ENCODE results near the gene EMC8. TPM values are rescaled to one million over a fixed set of nuclear protein-coding genes. Genes with fewer than 3 reads are reported as not detected.

The EMC8 gene
- total and polyA plus RNA-seq, 2 experiments from 2014 or later: 51.1 to 69.4 TPM

GRCh38 chr16:85796152-85796551 is 3.2 kb downstream of the EMC8 start:
- Mint-ChIP-seq H3K4me3 (no peak overlapping the region), H3K36me3 (ENCODE audit: low read depth) (peaks cover 65% of the 10 kb centered on the region), H3K27ac (no peak overlapping the region), H3K27me3 (ENCODE audit: insufficient read depth, low read depth, poor library complexity) (peaks cover 15% of the 10 kb centered on the region), H3K4me1 (peaks cover 15% of the 10 kb centered on the region), H3K9me3 (peaks cover 2% of the 10 kb centered on the region; the same call in 2 of the 3 replicates)
- Histone ChIP-seq H3K36me3 (ENCODE audit: insufficient read depth) (peaks cover 7% of the 10 kb centered on the region), H3K79me2 (replicated peaks; ENCODE audit: insufficient read depth) (peaks cover 97% of the 10 kb centered on the region), H2AFZ (no peak overlapping the region), H3K27ac (ENCODE audit: low read depth) (no peak overlapping the region), H3K4me1 (ENCODE audit: insufficient read depth) (peaks cover 8% of the 10 kb centered on the region), H4K20me1 (replicated peaks; ENCODE audit: insufficient read depth) (peaks cover 47% of the 10 kb centered on the region), H3K4me3 (no peak overlapping the region), H3F3A (replicated peaks; ENCODE audit: low read depth) (no peaks in the 10 kb centered on the region), H3K4me2 (no peak overlapping the region), H3K9me2 (ENCODE audit: insufficient read depth) (no peaks in the 10 kb centered on the region), H3K27me3 (ENCODE audit: insufficient read depth) (no peaks in the 10 kb centered on the region)
- DNase-seq (ENCODE audit: low spot score) (no peak), ATAC-seq (no peak)
- TF ChIP-seq EZH2phosphoT487 (IDR thresholded peaks at IDR 0.05; ENCODE audit: unreplicated experiment): no peak
- TF ChIP-seq, protein P1, sequence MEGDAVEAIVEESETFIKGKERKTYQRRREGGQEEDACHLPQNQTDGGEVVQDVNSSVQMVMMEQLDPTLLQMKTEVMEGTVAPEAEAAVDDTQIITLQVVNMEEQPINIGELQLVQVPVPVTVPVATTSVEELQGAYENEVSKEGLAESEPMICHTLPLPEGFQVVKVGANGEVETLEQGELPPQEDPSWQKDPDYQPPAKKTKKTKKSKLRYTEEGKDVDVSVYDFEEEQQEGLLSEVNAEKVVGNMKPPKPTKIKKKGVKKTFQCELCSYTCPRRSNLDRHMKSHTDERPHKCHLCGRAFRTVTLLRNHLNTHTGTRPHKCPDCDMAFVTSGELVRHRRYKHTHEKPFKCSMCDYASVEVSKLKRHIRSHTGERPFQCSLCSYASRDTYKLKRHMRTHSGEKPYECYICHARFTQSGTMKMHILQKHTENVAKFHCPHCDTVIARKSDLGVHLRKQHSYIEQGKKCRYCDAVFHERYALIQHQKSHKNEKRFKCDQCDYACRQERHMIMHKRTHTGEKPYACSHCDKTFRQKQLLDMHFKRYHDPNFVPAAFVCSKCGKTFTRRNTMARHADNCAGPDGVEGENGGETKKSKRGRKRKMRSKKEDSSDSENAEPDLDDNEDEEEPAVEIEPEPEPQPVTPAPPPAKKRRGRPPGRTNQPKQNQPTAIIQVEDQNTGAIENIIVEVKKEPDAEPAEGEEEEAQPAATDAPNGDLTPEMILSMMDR (conservative IDR thresholded peaks at IDR 0.05; ENCODE audit: low read depth in 2 of 2): no peak
- no peak for TF ChIP-seq ETS1 (IDR thresholded peaks at IDR 0.05)
- TF ChIP-seq CREB1 (CRISPR knock-in tag; IDR thresholded peaks at IDR 0.05; ENCODE audit: low read depth): no peak
- no peak for TF ChIP-seq ZNF114 (CRISPR knock-in tag; IDR thresholded peaks at IDR 0.05)
- no peak for TF ChIP-seq STAT1 (IDR thresholded peaks at IDR 0.05; ENCODE audit: unreplicated experiment)

DNA sequence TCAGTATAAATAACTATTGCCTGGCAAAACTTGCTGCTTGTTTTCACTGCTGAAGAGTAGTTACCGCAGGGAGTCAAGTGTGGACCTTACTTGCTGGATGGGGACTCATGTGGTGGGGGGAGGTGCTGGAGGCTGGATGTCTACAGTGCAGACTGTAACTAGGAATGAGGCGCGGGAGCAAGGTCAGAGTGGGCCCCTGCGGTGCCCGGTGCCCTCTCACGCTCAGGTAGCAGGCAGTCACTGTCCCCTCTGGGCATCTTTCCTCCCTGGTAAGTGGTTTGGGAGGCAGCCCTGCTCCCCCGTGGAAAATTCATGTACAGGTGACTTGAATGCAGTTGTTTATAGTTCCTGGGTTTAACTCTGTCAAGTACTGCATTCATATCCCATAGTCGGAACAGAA is 4.6 kb downstream of the EMC8 start:
- H3K4me1 ChIP-seq (ENCODE audit: insufficient read depth): no peaks in the 10 kb centered on the region; the same call in 1 of the 2 replicates
- H3K27ac Mint-ChIP-seq: no peak overlapping the region
- no peaks in the 10 kb centered on the region for H3F3A ChIP-seq (replicated peaks; ENCODE audit: low read depth)
- TF ChIP-seq, protein P1 (conservative IDR thresholded peaks at IDR 0.05; ENCODE audit: low read depth in 2 of 2): no peak
- TF ChIP-seq REST (IDR thresholded peaks at IDR 0.05; ENCODE audit: unreplicated experiment): no peak
- no peak for TF ChIP-seq ZNF114 (CRISPR knock-in tag; IDR thresholded peaks at IDR 0.05)

More for the DNA sequence above, 4.6 kb downstream of the EMC8 start:
- H3K4me1 Mint-ChIP-seq: peaks cover 12% of the 10 kb centered on the region
- peaks cover 49% of the 10 kb centered on the region for H4K20me1 ChIP-seq (replicated peaks; ENCODE audit: insufficient read depth)
- H3K4me2 ChIP-seq: no peak overlapping the region
- no peak overlapping the region for H3K4me3 ChIP-seq
- H2AFZ ChIP-seq: no peak overlapping the region
- ATAC-seq (no peak), DNase-seq (ENCODE audit: low spot score) (no peak)
- H3K27ac ChIP-seq (ENCODE audit: low read depth): no peak overlapping the region
- H3K27me3 Mint-ChIP-seq (ENCODE audit: insufficient read depth, low read depth, poor library complexity): peaks cover 7% of the 10 kb centered on the region
- H3K9me3 Mint-ChIP-seq: peaks cover 2% of the 10 kb centered on the region; the same call in 1 of the 3 replicates
- no peaks in the 10 kb centered on the region for H3K27me3 ChIP-seq (ENCODE audit: insufficient read depth)
- H3K36me3 Mint-ChIP-seq (ENCODE audit: low read depth): peaks cover 70% of the 10 kb centered on the region
- H3K79me2 ChIP-seq (replicated peaks; ENCODE audit: insufficient read depth): peaks cover 97% of the 10 kb centered on the region
- H3K9me2 ChIP-seq (ENCODE audit: insufficient read depth): no peaks in the 10 kb centered on the region
- 0 out of 2 replicates have a peak, but pooled peaks cover 5% of the 10 kb centered on the region for H3K36me3 ChIP-seq (ENCODE audit: insufficient read depth)
- no peak overlapping the region for H3K4me3 Mint-ChIP-seq

Data from GM23338 (cell line).